Measurements from ENCODE around the gene BRD7.

The BRD7 gene

DNA sequence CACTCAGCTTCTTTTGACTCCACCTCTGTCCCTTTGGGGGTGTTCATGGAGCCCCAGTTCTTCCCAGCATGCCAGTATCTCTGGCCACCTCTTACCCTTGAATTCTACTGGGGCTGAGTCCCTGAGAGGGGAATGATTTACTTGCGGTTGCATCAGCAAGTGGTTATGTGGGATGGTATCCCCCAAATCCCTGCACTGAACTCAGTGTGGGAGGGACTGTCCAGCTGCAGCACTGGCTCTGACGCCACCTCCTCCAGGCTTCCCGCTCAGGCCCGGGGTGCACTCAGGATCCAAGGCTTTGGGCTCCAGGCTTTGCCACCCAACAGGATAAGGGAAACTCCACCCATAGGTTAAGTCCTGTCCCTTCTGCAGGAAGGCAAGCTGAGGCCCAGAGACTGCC, 21.1 kb upstream of the BRD7 start:
- Histone ChIP-seq H3K9me2 (replicated peaks; ENCODE audit: insufficient read depth, low read length) (no peaks in the 10 kb centered on the region), H4K20me1 (ENCODE audit: insufficient read depth, low read length) (no peaks in the 10 kb centered on the region), H3K4me3 (ENCODE audit: low read length) (no peak overlapping the region), H3K4me2 (ENCODE audit: low read depth, low read length) (no peak overlapping the region), H3K27me3 (replicated peaks; ENCODE audit: insufficient read depth, low read length) (no peaks in the 10 kb centered on the region), H3K9ac (ENCODE audit: low read length) (no peak overlapping the region), H3K4me1 (ENCODE audit: low read length) (no peaks in the 10 kb centered on the region), H3K79me2 (ENCODE audit: low read length) (no peaks in the 10 kb centered on the region), H3K36me3 (replicated peaks; ENCODE audit: insufficient read depth, low read length) (no peaks in the 10 kb centered on the region), H3F3A (ENCODE audit: insufficient read depth, low read length) (no peaks in the 10 kb centered on the region), H3K27ac (ENCODE audit: low read length) (no peak overlapping the region), H2AFZ (ENCODE audit: low read length) (no peak overlapping the region), H3K9me3 (replicated peaks; ENCODE audit: insufficient read depth, low read length) (no peaks in the 10 kb centered on the region)
- DNase-seq: no peak
- TF ChIP-seq EZH2 (optimal IDR thresholded peaks at IDR 0.05; ENCODE audit: low read depth, low read length) (no peak), CTCF (IDR thresholded peaks at IDR 0.05; ENCODE audit: low read length) (no peak), EZH2phosphoT487 (IDR thresholded peaks at IDR 0.05; ENCODE audit: low read length) (no peak)

- Histone ChIP-seq H4K20me1 (ENCODE audit: insufficient read depth, low read length) (no peaks in the 10 kb centered on the region), H2AFZ (ENCODE audit: low read length) (no peak overlapping the region), H3K4me2 (ENCODE audit: low read depth, low read length) (no peak overlapping the region), H3K4me3 (ENCODE audit: low read length) (no peak overlapping the region), H3K9me3 (replicated peaks; ENCODE audit: insufficient read depth, low read length) (no peaks in the 10 kb centered on the region), H3K9me2 (replicated peaks; ENCODE audit: insufficient read depth, low read length) (no peaks in the 10 kb centered on the region), H3F3A (ENCODE audit: insufficient read depth, low read length) (no peaks in the 10 kb centered on the region), H3K27ac (ENCODE audit: low read length) (no peak overlapping the region), H3K79me2 (ENCODE audit: low read length) (no peaks in the 10 kb centered on the region), H3K4me1 (ENCODE audit: low read length) (no peaks in the 10 kb centered on the region), H3K36me3 (replicated peaks; ENCODE audit: insufficient read depth, low read length) (no peaks in the 10 kb centered on the region), H3K9ac (ENCODE audit: low read length) (no peak overlapping the region), H3K27me3 (replicated peaks; ENCODE audit: insufficient read depth, low read length) (no peaks in the 10 kb centered on the region)
- TF ChIP-seq EZH2phosphoT487 (IDR thresholded peaks at IDR 0.05; ENCODE audit: low read length) (no peak), EZH2 (optimal IDR thresholded peaks at IDR 0.05; ENCODE audit: low read depth, low read length) (no peak), CTCF (IDR thresholded peaks at IDR 0.05; ENCODE audit: low read length) (no peak)
- DNase-seq: no peak
These were observed 19.7 kb upstream of the BRD7 start for GRCh38 chr16:50388496-50388895.

- Histone ChIP-seq H3K27me3 (replicated peaks; ENCODE audit: insufficient read depth, low read length) (no peaks in the 10 kb centered on the region), H3K4me1 (ENCODE audit: low read length) (no peaks in the 10 kb centered on the region), H3K9me3 (replicated peaks; ENCODE audit: insufficient read depth, low read length) (no peaks in the 10 kb centered on the region), H3K36me3 (replicated peaks; ENCODE audit: insufficient read depth, low read length) (no peaks in the 10 kb centered on the region), H3K27ac (ENCODE audit: low read length) (no peak overlapping the region), H3K4me2 (ENCODE audit: low read depth, low read length) (no peak overlapping the region), H4K20me1 (ENCODE audit: insufficient read depth, low read length) (no peaks in the 10 kb centered on the region), H2AFZ (ENCODE audit: low read length) (no peak overlapping the region), H3K9me2 (replicated peaks; ENCODE audit: insufficient read depth, low read length) (no peaks in the 10 kb centered on the region), H3K9ac (ENCODE audit: low read length) (no peak overlapping the region), H3F3A (ENCODE audit: insufficient read depth, low read length) (no peaks in the 10 kb centered on the region), H3K4me3 (ENCODE audit: low read length) (no peak overlapping the region), H3K79me2 (ENCODE audit: low read length) (no peaks in the 10 kb centered on the region)
- TF ChIP-seq EZH2 (optimal IDR thresholded peaks at IDR 0.05; ENCODE audit: low read depth, low read length) (no peak), CTCF (IDR thresholded peaks at IDR 0.05; ENCODE audit: low read length) (no peak), EZH2phosphoT487 (IDR thresholded peaks at IDR 0.05; ENCODE audit: low read length) (no peak)
- DNase-seq: no peak
These were observed 18.0 kb upstream of the BRD7 start for GRCh38 chr16:50386774-50387173.

All from MM.1S (cell line).